ENCODE measurements around the gene DDAH2. TPM values are rescaled to one million over a fixed set of nuclear protein-coding genes. Genes with fewer than 3 reads are reported as not detected.

DDAH2 gene, protein sequence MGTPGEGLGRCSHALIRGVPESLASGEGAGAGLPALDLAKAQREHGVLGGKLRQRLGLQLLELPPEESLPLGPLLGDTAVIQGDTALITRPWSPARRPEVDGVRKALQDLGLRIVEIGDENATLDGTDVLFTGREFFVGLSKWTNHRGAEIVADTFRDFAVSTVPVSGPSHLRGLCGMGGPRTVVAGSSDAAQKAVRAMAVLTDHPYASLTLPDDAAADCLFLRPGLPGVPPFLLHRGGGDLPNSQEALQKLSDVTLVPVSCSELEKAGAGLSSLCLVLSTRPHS
- polyA plus RNA-seq (2013, experiment 1 of 2) = 115 TPM
- polyA plus RNA-seq (2013, experiment 2 of 2) = 115 TPM

DNA sequence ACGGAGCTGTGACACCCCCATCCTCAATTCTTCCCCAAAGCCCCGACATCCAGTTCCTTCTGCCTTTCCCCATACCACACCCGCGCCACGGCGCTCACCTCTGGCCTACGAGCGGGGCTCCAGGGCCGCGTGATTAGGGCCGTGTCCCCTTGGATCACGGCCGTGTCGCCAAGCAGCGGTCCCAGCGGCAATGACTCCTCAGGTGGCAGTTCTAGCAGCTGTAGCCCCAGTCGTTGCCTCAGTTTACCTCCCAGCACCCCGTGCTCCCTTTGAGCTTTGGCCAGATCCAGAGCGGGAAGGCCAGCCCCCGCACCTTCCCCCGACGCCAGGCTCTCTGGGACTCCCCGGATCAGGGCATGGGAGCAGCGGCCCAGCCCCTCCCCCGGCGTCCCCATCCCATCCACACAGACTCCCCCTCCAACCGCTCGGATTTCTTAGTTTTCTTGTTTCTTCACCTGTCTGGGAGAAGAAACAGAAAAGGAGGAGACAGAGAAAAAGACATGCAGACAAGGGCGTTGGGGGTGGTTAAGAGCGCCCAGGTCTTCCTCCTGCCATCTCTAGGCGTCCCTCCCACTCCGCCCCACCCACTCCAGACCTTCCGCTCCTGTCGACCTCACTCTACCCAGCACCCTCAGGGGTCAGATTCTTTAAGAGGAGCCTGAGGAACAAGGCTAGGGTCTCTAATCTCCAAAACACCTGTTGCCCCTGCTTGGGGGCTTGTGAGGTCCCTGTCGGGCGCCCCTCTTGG, at the start of gene DDAH2:
Gene DDAH2 (minus strand): TSS at position 533 of the 748 bp plus-strand sequence. CDS start 138 bp downstream, at position 395.
- H3K27me3 ChIP-seq (ENCODE audit: control insufficient read depth in 3 of 3, insufficient read depth in 3 of 3, low read depth in 1 of 3, low read length in 3 of 3) = no peaks in the 10 kb centered on the region
- H3K14ac ChIP-seq (ENCODE audit: low read length) = peak within 1 kb of the TSS; percentile 73
- DNase-seq (ENCODE audit: low spot score) = no peak
- WGBS, 2 donors (ENCODE audit: extremely low coverage in 2 of 2, insufficient read length in 2 of 2, insufficient replicate concordance in 1 of 2) = no CpG with 5 or more reads among the region's 36 CpGs
- peak within 1 kb of the TSS; percentile 100 for H3K18ac ChIP-seq (ENCODE audit: low read length)
- H3K9ac ChIP-seq (ENCODE audit: low read depth, low read length, poor library complexity) = peak within 1 kb of the TSS; percentile 92
- peak within 1 kb of the TSS; percentile 95 for H3K23ac ChIP-seq (ENCODE audit: low read depth, low read length, poor library complexity)
- peak within 1 kb of the TSS; percentile 86 for H2AFZ ChIP-seq (ENCODE audit: low read length)
- H4K91ac ChIP-seq (ENCODE audit: low read depth, low read length, poor library complexity) = peak within 1 kb of the TSS; percentile 89
- H3K4ac ChIP-seq (ENCODE audit: low read length) = no peak within 1 kb of the TSS
- H3K36me3 ChIP-seq (replicated peaks in 1 of 2; ENCODE audit: control insufficient read depth in 2 of 2, insufficient read depth in 2 of 2, low read length in 2 of 2) = peaks cover 57 to 82% of the 10 kb centered on the region in 2 donors
- peak within 1 kb of the TSS; percentile 37 for H2BK15ac ChIP-seq (ENCODE audit: low read length)
- peak within 1 kb of the TSS; percentile 83 to 94 for H3K4me3 ChIP-seq (ENCODE audit: low read length in 2 of 2)
- peaks cover 9 to 13% of the 10 kb centered on the region in 2 donors for H3K4me1 ChIP-seq (ENCODE audit: control insufficient read depth in 2 of 2, insufficient read depth in 1 of 2, low read depth in 1 of 2, low read length in 2 of 2)
- H3K79me1 ChIP-seq (ENCODE audit: low read depth, low read length) = peaks cover 11% of the 10 kb centered on the region
- no peaks in the 10 kb centered on the region for H3K9me3 ChIP-seq (replicated peaks in 1 of 2; ENCODE audit: control insufficient read depth in 2 of 2, insufficient read depth in 1 of 2, low read depth in 1 of 2, low read length in 2 of 2)
- peak within 1 kb of the TSS; percentile 77 for H3K4me2 ChIP-seq (ENCODE audit: insufficient read depth, low read length, poor library complexity, severe bottlenecking)
- peak within 1 kb of the TSS; percentile 88 for H2AK5ac ChIP-seq (ENCODE audit: low read depth, low read length)
- H4K8ac ChIP-seq (ENCODE audit: low read depth, low read length) = peak within 1 kb of the TSS; percentile 53
- H3K27ac ChIP-seq (replicated peaks; ENCODE audit: low read length) = peak within 1 kb of the TSS; percentile 84
- H2BK120ac ChIP-seq (ENCODE audit: low read depth, low read length) = peak within 1 kb of the TSS; percentile 35
- peak within 1 kb of the TSS; percentile 85 for H2BK5ac ChIP-seq (ENCODE audit: low read length)
- no peak within 1 kb of the TSS for H2BK12ac ChIP-seq (ENCODE audit: low read length)

GRCh38 chr6:31778193-31778592, 49.1 kb upstream of the DDAH2 start:
- Histone ChIP-seq H3K36me3 (replicated peaks in 1 of 2; ENCODE audit: control insufficient read depth in 2 of 2, insufficient read depth in 2 of 2, low read length in 2 of 2) (peaks cover 42 to 58% of the 10 kb centered on the region in 2 donors), H3K79me1 (ENCODE audit: low read depth, low read length) (peaks cover 2% of the 10 kb centered on the region), H4K91ac (ENCODE audit: low read depth, low read length, poor library complexity) (no peak overlapping the region), H2AFZ (ENCODE audit: low read length) (no peak overlapping the region), H2BK15ac (ENCODE audit: low read length) (no peak overlapping the region), H3K9me3 (replicated peaks in 1 of 2; ENCODE audit: control insufficient read depth in 2 of 2, insufficient read depth in 1 of 2, low read depth in 1 of 2, low read length in 2 of 2) (no peaks in the 10 kb centered on the region), H3K14ac (ENCODE audit: low read length) (no peak overlapping the region), H4K8ac (ENCODE audit: low read depth, low read length) (no peak overlapping the region), H2AK5ac (ENCODE audit: low read depth, low read length) (no peak overlapping the region), H3K4me2 (ENCODE audit: insufficient read depth, low read length, poor library complexity, severe bottlenecking) (no peak overlapping the region), H3K23ac (ENCODE audit: low read depth, low read length, poor library complexity) (no peak overlapping the region), H3K27ac (replicated peaks; ENCODE audit: low read length) (no peak overlapping the region), H3K9ac (ENCODE audit: low read depth, low read length, poor library complexity) (no peak overlapping the region), H2BK120ac (ENCODE audit: low read depth, low read length) (no peak overlapping the region), H3K18ac (ENCODE audit: low read length) (no peak overlapping the region), H3K4me1 (ENCODE audit: control insufficient read depth in 2 of 2, insufficient read depth in 1 of 2, low read depth in 1 of 2, low read length in 2 of 2) (peaks cover 4 to 8% of the 10 kb centered on the region in 2 donors), H3K4me3 (ENCODE audit: low read length in 2 of 2) (no peak overlapping the region), H3K4ac (ENCODE audit: low read length) (no peak overlapping the region), H2BK5ac (ENCODE audit: low read length) (peak overlapping the region; percentile 5), H2BK12ac (ENCODE audit: low read length) (no peak overlapping the region), H3K27me3 (ENCODE audit: control insufficient read depth in 3 of 3, insufficient read depth in 3 of 3, low read depth in 1 of 3, low read length in 3 of 3) (no peaks in the 10 kb centered on the region)
- DNase-seq (ENCODE audit: low spot score) = no peak
- WGBS, 2 donors (ENCODE audit: extremely low coverage in 2 of 2, insufficient read length in 2 of 2, insufficient replicate concordance in 1 of 2) = no CpG with 5 or more reads among the region's 5 CpGs

GRCh38 chr6:31777667-31778050, 48.6 kb upstream of the DDAH2 start:
- no CpG with 5 or more reads among the region's 5 CpGs for WGBS, 2 donors (ENCODE audit: extremely low coverage in 2 of 2, insufficient read length in 2 of 2, insufficient replicate concordance in 1 of 2)
- Histone ChIP-seq H3K27ac (replicated peaks; ENCODE audit: low read length) (no peak overlapping the region), H3K4ac (ENCODE audit: low read length) (no peak overlapping the region)

More at GRCh38 chr6:31777667-31778050, 48.6 kb upstream of the DDAH2 start:
- no peak overlapping the region for H3K4me3 ChIP-seq (ENCODE audit: low read length in 2 of 2)
- H3K27me3 ChIP-seq (ENCODE audit: control insufficient read depth in 3 of 3, insufficient read depth in 3 of 3, low read depth in 1 of 3, low read length in 3 of 3) = no peaks in the 10 kb centered on the region
- H3K9ac ChIP-seq (ENCODE audit: low read depth, low read length, poor library complexity) = no peak overlapping the region
- H4K91ac ChIP-seq (ENCODE audit: low read depth, low read length, poor library complexity) = no peak overlapping the region
- H3K23ac ChIP-seq (ENCODE audit: low read depth, low read length, poor library complexity) = peak overlapping the region; percentile 93
- H3K4me2 ChIP-seq (ENCODE audit: insufficient read depth, low read length, poor library complexity, severe bottlenecking) = no peak overlapping the region
- no peak overlapping the region for H2AFZ ChIP-seq (ENCODE audit: low read length)
- H2BK15ac ChIP-seq (ENCODE audit: low read length) = no peak overlapping the region
- H3K14ac ChIP-seq (ENCODE audit: low read length) = no peak overlapping the region
- no peak overlapping the region for H2BK5ac ChIP-seq (ENCODE audit: low read length)
- H2BK120ac ChIP-seq (ENCODE audit: low read depth, low read length) = no peak overlapping the region
- peaks cover 38 to 53% of the 10 kb centered on the region in 2 donors for H3K36me3 ChIP-seq (replicated peaks in 1 of 2; ENCODE audit: control insufficient read depth in 2 of 2, insufficient read depth in 2 of 2, low read length in 2 of 2)
- H2AK5ac ChIP-seq (ENCODE audit: low read depth, low read length) = no peak overlapping the region
- H3K18ac ChIP-seq (ENCODE audit: low read length) = no peak overlapping the region
- no peaks in the 10 kb centered on the region for H3K9me3 ChIP-seq (replicated peaks in 1 of 2; ENCODE audit: control insufficient read depth in 2 of 2, insufficient read depth in 1 of 2, low read depth in 1 of 2, low read length in 2 of 2)
- peaks cover 4 to 8% of the 10 kb centered on the region in 2 donors for H3K4me1 ChIP-seq (ENCODE audit: control insufficient read depth in 2 of 2, insufficient read depth in 1 of 2, low read depth in 1 of 2, low read length in 2 of 2)
- no peak overlapping the region for H4K8ac ChIP-seq (ENCODE audit: low read depth, low read length)
- H3K79me1 ChIP-seq (ENCODE audit: low read depth, low read length) = peaks cover 2% of the 10 kb centered on the region
- DNase-seq (ENCODE audit: low spot score) = no peak
- H2BK12ac ChIP-seq (ENCODE audit: low read length) = no peak overlapping the region

Data from neuronal stem cell (in vitro differentiated cells).